Measurements from ENCODE around the gene ORM2.

GRCh38 chr9:114365194-114365593 is 35.5 kb downstream of the ORM2 start:
- TF ChIP-seq CTCF (IDR thresholded peaks at IDR 0.05; ENCODE audit: low read depth, low read length, poor library complexity, severe bottlenecking) (no peak), EZH2phosphoT487 (IDR thresholded peaks at IDR 0.05; ENCODE audit: borderline replicate concordance, low read length) (no peak)

Measured in DOHH2 (cell line).